Stimulated activated CD8-positive, alpha-beta memory T cell treated with anti-CD3 and anti-CD28 coated beads, Interleukin-7, amount 100 ng/mL, for 24 hours (primary cell): ENCODE results near the gene VPS45.

Experiments used
- DNase-seq: peaks from one replicate; pipeline ENCODE4 v3.0.0-alpha.2; 2020; ENCODE audit warnings: low read depth

VPS45 gene

DNA sequence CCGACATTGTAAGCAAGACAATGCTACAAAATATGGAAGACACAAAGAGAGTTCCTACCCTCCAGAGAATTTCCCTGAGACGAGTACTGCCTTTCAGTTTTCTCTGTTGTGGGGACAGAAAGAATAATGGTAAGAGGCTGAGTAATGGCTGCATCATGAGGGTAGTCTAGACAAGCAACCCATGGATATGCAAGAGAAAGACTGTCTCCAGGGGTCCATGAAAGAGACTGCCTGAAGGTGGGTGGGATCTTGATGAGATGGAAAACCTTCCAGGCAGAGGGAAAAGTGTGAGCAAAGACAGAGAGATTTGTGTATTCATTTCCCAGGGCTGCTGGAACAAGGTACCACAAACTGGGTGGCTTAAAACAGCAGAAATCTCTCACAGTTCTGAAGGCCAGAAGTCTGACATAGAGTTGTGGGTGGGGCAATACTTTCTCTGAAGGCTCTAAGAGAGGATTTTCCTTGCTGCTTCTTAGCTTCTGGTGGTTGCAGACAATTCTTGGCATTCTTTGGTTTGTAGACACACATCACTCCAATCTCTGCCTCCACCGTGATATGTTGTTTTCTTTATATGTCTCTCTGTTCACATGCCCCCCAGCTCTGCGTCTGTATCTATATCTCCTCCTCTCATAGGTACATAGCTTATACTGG lies 126.9 kb downstream of the VPS45 start:
- DNase-seq, result no peak
